Midbrain (tissue), 1 donor: ENCODE results near the gene ZC2HC1B.

Experiments
- DNase-seq: peaks from one replicate; lab custom pipeline; 2025; lab: John Stamatoyannopoulos, UW

Gene ZC2HC1B

GRCh38 chr6:143934867-143935266 is 70.6 kb downstream of the ZC2HC1B start:
- no peak for DNase-seq

GRCh38 chr6:143936347-143936746 is 72.1 kb downstream of the ZC2HC1B start:
- DNase-seq = no peak

DNA sequence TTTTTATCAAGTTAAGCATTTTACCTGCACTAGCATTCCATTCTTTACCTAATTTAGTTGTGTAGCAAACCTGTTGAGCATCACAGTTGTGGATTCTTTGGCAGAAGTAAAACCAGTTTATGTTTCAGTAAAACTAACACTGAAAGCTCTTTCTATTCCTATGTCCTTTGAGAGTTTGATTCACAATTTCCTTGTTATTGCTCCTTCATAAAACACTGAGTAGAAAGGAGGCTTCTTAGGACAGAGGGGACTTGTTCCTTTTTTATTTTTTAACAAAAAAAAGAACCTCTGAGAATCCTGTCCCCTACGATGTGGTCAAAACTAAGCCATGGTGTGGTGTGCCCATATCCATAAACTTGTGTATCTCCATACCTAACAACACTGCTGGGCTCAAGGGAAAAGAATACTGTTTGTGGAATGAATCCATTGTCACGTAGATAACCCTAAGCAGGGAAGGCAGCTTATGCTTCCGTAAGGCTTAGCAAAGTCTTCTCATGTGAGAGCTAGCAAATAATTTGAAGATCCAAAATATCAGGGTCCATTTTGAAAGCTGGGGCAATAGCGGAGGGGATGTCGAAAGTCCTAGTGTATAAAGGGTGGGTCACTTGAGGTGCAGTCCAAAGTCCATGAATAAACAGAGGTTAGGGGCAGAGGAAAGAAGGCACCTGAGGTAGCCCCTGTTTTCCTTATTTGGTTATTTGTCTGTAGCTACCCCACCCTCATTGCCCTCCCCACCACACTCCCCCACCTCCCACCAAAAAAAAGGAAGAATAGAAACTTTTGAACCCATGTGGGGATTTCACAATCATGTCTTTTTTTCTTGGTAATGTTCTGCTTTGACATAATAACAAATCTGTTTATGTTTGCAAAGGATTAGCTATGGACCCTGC is 72.7 kb downstream of the ZC2HC1B start:
- DNase-seq = no peak

DNA sequence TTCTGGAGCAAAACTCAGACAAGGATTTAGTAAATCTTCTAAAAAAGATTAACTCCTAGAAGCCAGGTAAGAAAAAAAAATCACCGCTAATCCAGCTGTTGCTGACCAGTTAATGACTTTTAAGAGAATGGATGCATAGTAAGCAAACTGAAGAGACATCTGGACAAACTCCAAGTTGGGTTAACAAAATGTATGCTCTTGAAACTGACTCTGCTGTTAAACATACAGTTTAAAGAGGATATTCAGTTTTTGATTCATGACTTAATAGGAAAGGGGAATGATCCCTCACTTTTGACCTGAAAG is 73.3 kb downstream of the ZC2HC1B start:
- no peak for DNase-seq

DNA sequence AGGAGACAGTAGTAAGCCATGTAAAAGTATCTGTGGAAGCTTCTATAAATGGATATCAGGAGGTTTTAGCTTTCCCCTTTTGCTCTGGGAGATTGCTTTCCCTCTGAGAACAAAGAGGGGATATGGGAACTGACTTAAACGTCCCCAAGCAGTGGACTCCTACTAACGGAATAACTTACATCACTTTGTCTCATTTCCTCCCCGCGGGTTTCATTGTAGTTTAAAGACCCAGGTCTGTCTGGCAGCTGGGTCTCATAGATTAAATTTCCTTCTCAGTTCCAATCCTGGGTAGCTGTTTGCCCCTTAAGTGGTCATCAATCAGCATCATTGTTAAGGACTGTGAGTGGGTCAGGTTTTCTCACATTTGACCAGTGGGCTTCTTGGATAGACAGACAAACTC is 75.1 kb downstream of the ZC2HC1B start:
- no peak for DNase-seq

GRCh38 chr6:143940011-143940597 is 75.8 kb downstream of the ZC2HC1B start:
- peak; percentile 6 for DNase-seq

- DNase-seq = no peak
These were observed 77.8 kb downstream of the ZC2HC1B start for GRCh38 chr6:143941852-143942627.

DNA sequence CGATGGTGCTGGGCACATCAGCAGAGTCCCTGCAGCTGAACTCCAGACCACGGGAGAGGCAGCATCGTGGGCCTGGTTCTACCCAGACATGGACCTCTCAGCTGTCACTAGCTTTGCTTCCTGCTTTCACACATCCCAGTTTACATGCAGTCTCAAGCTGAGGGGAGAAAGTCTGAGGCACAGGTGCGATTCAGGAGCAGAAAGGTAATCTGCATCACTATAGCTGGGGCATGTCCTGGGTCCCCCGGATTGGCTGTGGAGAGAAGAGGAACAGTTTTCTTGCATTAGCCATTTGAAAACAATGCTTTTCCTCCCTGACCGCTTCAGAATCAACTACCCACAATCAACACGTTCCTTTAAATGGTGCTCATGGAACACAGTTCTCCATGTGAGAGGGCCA is 83.9 kb downstream of the ZC2HC1B start:
- no peak for DNase-seq

DNA sequence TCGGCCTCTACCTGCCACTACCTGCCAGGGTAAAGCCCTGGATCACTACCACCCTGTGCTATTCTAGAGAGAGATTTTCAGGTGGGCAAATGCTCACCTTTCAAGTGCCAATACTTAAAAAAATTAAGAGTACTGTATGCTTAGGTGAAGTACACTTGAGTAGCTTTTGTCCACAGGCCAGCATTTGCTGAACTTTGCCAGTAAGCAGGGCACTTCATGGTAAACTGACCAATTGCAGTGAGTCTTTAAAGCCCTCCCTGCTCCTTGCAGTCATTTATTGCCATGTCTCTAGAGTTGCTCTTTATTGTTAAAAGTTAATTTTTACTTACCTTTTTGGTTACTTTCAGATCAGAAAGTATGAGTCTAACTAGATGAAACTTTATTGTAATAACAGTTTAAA is 85.3 kb downstream of the ZC2HC1B start:
- DNase-seq = no peak

DNA sequence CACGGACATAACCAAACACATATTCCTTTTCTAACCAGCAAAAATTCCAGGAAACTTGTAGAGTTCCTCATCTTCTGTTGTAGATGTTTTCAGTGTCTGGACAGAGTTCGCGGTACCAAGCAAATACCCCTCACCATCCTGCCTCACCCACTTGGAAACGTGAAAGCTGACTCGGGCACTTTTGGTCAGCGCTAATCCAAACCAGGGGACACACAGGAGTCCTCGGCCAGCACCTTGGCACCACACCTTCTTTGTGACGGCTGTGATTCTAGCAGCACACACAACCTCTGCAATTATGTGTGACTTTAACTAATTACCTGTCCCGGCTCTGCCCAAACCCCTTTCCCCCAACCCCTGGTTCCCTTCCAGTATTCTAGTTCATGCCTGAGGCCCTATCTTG is 85.7 kb downstream of the ZC2HC1B start:
- DNase-seq = no peak

DNA sequence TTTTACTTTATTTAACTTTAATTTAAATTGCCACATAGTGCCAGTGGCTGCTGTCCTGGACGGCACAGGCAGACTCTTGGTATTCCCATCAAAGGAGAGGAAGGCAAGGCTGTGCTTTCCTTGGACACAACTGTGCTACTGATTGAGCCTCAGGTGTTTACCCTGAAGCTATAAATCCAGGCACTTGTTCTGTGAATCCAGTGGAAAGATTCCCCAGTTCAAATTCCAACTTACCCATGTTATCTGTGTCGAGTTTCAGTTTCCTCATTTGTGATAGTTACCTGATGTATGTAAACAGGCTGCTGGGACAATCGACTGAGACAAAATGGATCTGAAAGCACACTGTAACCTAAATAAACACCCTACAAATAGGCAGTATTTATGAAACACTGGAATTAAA is 86.6 kb downstream of the ZC2HC1B start:
- no peak for DNase-seq

GRCh38 chr6:143952060-143952778 is 87.9 kb downstream of the ZC2HC1B start:
- DNase-seq = no peak

DNA sequence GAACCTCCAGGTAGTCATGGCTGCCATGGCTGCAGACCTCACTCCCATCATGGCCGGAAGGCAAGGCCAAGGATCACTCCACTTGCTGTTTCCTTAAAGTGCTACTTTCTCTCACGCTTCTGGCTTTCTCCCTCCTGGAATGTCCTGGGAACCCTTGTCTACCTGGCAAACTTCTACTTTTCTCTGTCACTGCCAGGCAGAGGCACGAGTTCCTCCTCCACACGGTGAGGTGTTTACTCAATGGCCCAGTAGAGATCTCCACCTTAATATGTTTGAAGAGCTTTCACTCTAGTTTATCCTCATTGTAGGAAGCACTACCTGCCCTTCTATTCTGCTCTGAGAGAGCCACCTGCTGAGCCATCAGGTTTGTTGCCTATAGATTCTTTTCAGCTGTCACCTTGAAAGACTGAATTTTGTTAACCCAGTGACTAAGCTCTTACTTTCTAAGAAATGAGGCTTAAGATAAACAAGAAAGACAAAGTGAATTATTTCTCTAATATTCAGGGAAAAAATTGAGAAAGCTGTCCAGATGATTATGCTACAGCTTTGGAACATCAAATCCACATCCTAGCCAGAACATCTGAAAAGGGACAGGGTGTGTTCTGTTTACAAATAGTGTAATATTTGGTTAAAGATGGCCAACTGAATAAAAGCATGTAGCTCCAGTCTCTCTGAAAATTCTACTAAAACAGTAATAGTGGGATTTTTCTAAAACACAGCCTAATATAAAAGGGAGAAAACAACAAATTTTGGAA is 88.8 kb downstream of the ZC2HC1B start:
- no peak for DNase-seq

GRCh38 chr6:143953922-143954321 is 89.6 kb downstream of the ZC2HC1B start:
- DNase-seq = no peak

- no peak for DNase-seq
These were observed 91.7 kb downstream of the ZC2HC1B start for GRCh38 chr6:143955971-143956370.

- DNase-seq = no peak
These were observed 93.5 kb downstream of the ZC2HC1B start for GRCh38 chr6:143957679-143958274.

DNA sequence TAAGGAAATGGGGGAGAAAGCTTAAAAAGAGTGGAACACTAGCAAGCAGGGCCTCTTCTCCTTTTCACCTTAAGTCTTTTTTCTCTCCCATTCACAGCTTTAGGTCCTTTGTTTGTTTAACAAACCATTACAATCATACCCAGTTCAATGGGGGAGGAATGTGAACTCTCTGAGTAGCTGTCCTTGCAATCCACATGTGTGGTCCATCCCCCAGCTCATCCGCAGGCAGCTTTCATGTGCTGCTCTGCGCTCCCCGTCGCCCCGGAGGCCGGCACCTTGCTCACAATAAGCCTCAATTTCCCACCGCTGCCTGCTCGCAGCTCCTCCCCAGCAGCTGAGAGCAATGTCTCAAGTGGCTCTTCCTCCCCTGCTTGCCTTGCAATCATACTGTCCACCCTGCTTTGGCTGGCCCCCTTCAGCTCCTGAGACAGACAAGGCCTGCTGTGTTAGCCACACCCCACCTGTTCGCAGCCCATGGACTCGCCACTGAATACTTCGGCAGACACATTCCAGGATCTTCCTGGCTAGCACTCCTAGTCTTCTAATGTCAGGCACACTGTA is 94.6 kb downstream of the ZC2HC1B start:
- no peak for DNase-seq

GRCh38 chr6:143959927-143960326 is 95.7 kb downstream of the ZC2HC1B start:
- DNase-seq = no peak

- no peak for DNase-seq
These were observed 96.8 kb downstream of the ZC2HC1B start for GRCh38 chr6:143961066-143961465.

- peak; percentile 10 for DNase-seq
These were observed 97.9 kb downstream of the ZC2HC1B start for GRCh38 chr6:143961886-143962878.
